Body of pancreas (tissue), 4 donors: ENCODE measurements around the gene ZNF407. TPM values are rescaled to one million over a fixed set of nuclear protein-coding genes. Genes with fewer than 3 reads are reported as not detected.

ENCODE experiments used
- ATAC-seq: fragments of 150-250 bp; one replicate; pipeline ENCODE4 v1.9.1; 2016
- DNase-seq, 4 donors: peaks; one replicate each; pipeline ENCODE4 v3.0.0-alpha.2; 2019
- H3K27ac ChIP-seq, 4 donors: fragments of 200-600 bp; sonication (generic); 1 replicate in 3 of 4; 2 replicates in 1 of 4; pipeline versions ENCODE4 v1.5.1 to v1.6.1; 2016 to 2019; ENCODE audit warnings: mild to moderate bottlenecking in 1 of 4, mixed read lengths in 1 of 4, moderate library complexity in 1 of 4
- H3K27me3 ChIP-seq, 2 donors: fragments of 200-600 bp; sonication (generic); one replicate each; pipeline ENCODE4 v1.6.0; 2016; ENCODE audit warnings: mild to moderate bottlenecking in 1 of 2
- H3K36me3 ChIP-seq, 2 donors: fragments of 200-600 bp; sonication (generic); replicated peaks in 1 of 2; 2 replicates each; pipeline ENCODE4 v1.5.1; 2016; ENCODE audit warnings: low read depth in 2 of 2; ENCODE audit not compliant: insufficient read depth in 1 of 2
- H3K4me1 ChIP-seq: fragments of 200-600 bp; sonication (generic); one replicate; pipeline ENCODE4 v1.6.0; 2016
- H3K4me3 ChIP-seq, 2 donors: fragments of 200-600 bp; sonication (generic); 1 replicate in 1 of 2; 2 replicates in 1 of 2; pipeline ENCODE4 v1.5.1; 2016 to 2019
- H3K9me3 ChIP-seq, 3 donors: fragments of 200-600 bp; sonication (generic); 1 replicate in 2 of 3; 2 replicates in 1 of 3; pipeline ENCODE4 v1.5.1; 2016
- CTCF ChIP-seq, 7 experiments: fragments of 450-650 bp in 4 of 7; fragments of 200-600 bp in 3 of 7; sonication (generic) in 3 of 7; IDR thresholded peaks; one replicate each; pipeline ENCODE4 v1.5.1; 2016 to 2019; ENCODE audit warnings: antibody characterized with exemption in 7 of 7
- POLR2A ChIP-seq, 3 donors: fragments of 450-650 bp; IDR thresholded peaks; one replicate each; pipeline ENCODE4 v1.6.1; 2016; ENCODE audit warnings: antibody characterized with exemption in 3 of 3, mild to moderate bottlenecking in 2 of 3
- WGBS, 2 donors: methylation state at CpG; one replicate each; pipeline ENCODE4 v1.1.5; 2017; 5-methylcytosine and 5-hydroxymethylcytosine counted together
- intact Hi-C: fragments of 100-400 bp; cut with DNase I; formaldehyde crosslinking; loops from one replicate; pipeline ENCODE4 v1.15.1; 2023
- total RNA-seq, 2 donors: library from RNA; depleted of rRNA; stranded (reverse); fragments of >200 nt; gene quantifications; one replicate each; pipeline ENCODE4 v1.1.0, GENCODE V29; 2016

The ZNF407 gene
- total RNA-seq, 2 donors from 2014 or later: 14.3 to 19.1 TPM

- Histone ChIP-seq H3K27ac (no peak overlapping the region), H3K4me3 (no peak overlapping the region), H3K27me3 (no peaks in the 10 kb centered on the region), H3K4me1 (no peaks in the 10 kb centered on the region), H3K36me3 (no peaks in the 10 kb centered on the region), H3K9me3 (no peaks in the 10 kb centered on the region)
- intact Hi-C loops: no loop called here
- ATAC-seq: no peak
- TF ChIP-seq CTCF (IDR thresholded peaks at IDR 0.05): no peak
- TF ChIP-seq POLR2A (IDR thresholded peaks at IDR 0.05): no peak
- no peak for DNase-seq
Measured at GRCh38 chr18:74832381-74832780, 234.7 kb downstream of the ZNF407 start.

- intact Hi-C loops: no loop called here
- WGBS, 2 donors: 94% methylated on average over 1 of the region's 1 CpG
- no peak for ATAC-seq
- no peak for TF ChIP-seq CTCF (IDR thresholded peaks at IDR 0.05)
- TF ChIP-seq POLR2A (IDR thresholded peaks at IDR 0.05): no peak
- Histone ChIP-seq H3K27me3 (no peaks in the 10 kb centered on the region), H3K4me3 (no peak overlapping the region), H3K27ac (no peak overlapping the region), H3K36me3 (no peaks in the 10 kb centered on the region), H3K9me3 (no peaks in the 10 kb centered on the region), H3K4me1 (no peaks in the 10 kb centered on the region)
- no peak for DNase-seq
Measured at GRCh38 chr18:74832999-74833398, 235.3 kb downstream of the ZNF407 start.

GRCh38 chr18:74834424-74835309 lies 237.0 kb downstream of the ZNF407 start:
- no peak overlapping the region for H3K27ac ChIP-seq
- no peak overlapping the region for H3K4me3 ChIP-seq
- intact Hi-C loops: no loop called here
- H3K27me3 ChIP-seq: no peaks in the 10 kb centered on the region
- H3K9me3 ChIP-seq: no peaks in the 10 kb centered on the region
- no peak for ATAC-seq
- 78 to 81% methylated on average over 9 of the region's 9 CpGs for WGBS, 2 donors
- TF ChIP-seq CTCF (IDR thresholded peaks at IDR 0.05) (no peak), POLR2A (IDR thresholded peaks at IDR 0.05) (no peak)
- H3K4me1 ChIP-seq: no peaks in the 10 kb centered on the region
- no peak for DNase-seq
- H3K36me3 ChIP-seq: no peaks in the 10 kb centered on the region

- TF ChIP-seq POLR2A (IDR thresholded peaks at IDR 0.05) (no peak), CTCF (IDR thresholded peaks at IDR 0.05) (no peak)
- Histone ChIP-seq H3K4me1 (no peaks in the 10 kb centered on the region), H3K36me3 (no peaks in the 10 kb centered on the region), H3K4me3 (no peak overlapping the region), H3K9me3 (no peaks in the 10 kb centered on the region), H3K27ac (no peak overlapping the region), H3K27me3 (no peaks in the 10 kb centered on the region)
- DNase-seq: peak in 2 of 4 donors; percentile 20 to 21
- WGBS, 2 donors: 64 to 67% methylated on average over 8 of the region's 8 CpGs
- intact Hi-C loops: no loop called here
- no peak for ATAC-seq
Measured at GRCh38 chr18:74836296-74837139, 238.8 kb downstream of the ZNF407 start.
